Fibroblast of the aortic adventitia (primary cell): ENCODE data around the gene MAP2K2. TPM values are rescaled to one million over a fixed set of nuclear protein-coding genes. Genes with fewer than 3 reads are reported as not detected.

Source experiments
- DNase-seq: peaks from one replicate; pipeline ENCODE4 v3.0.0-alpha.2; 2010; ENCODE audit warnings: low read depth
- H3K4me3 ChIP-seq: 2 replicates; pipeline ENCODE4 v1.5.1; 2011; ENCODE audit warnings: low read depth, mild to moderate bottlenecking, control low read depth, low read length, moderate library complexity
- CTCF ChIP-seq: IDR thresholded peaks from 2 replicates; pipeline ENCODE4 v1.5.1; 2011; ENCODE audit warnings: mild to moderate bottlenecking, low read length, control low read depth, inconsistent platforms; ENCODE audit not compliant: insufficient read depth
- small RNA-seq: library from RNA; depleted of rRNA; stranded (forward); fragments of <200 nt; gene quantifications from one replicate; pipeline ENCODE3, GENCODE V24; 2012
- total RNA-seq: library from RNA; depleted of rRNA; stranded (reverse); fragments of >200 nt; gene quantifications from 2 replicates; pipeline ENCODE4 v1.2.3, GENCODE V29; 2012; ENCODE audit warnings: low replicate concordance

MAP2K2 gene
- total RNA-seq, 1 donor = 177 TPM

- H3K4me3 ChIP-seq = no peak overlapping the region
- TF ChIP-seq CTCF = no peak
- no peak for DNase-seq
Observed at GRCh38 chr19:4042731-4043082, 81.2 kb downstream of the MAP2K2 start.

GRCh38 chr19:4042064-4042730 lies 81.7 kb downstream of the MAP2K2 start:
- no peak overlapping the region for H3K4me3 ChIP-seq
- DNase-seq = no peak
- no peak for TF ChIP-seq CTCF

Small RNA genes within 50 kb of the gene (small RNA-seq; reads per million reads assigned to genes)
- gene RF00017 = not detected

Other genes with a start within 250 kb of the MAP2K2 start
- gene ATCAY, start 243.4 kb downstream of the MAP2K2 start, total RNA-seq = not detected in 2 replicates
- gene NMRK2, start 191.1 kb downstream of the MAP2K2 start, total RNA-seq = not detected in 2 replicates
- 64.7 and 82.8 TPM in 2 replicates for gene DAPK3, start 153.0 kb downstream of the MAP2K2 start, total RNA-seq
- gene EEF2, start 138.7 kb downstream of the MAP2K2 start, total RNA-seq = 1,127 and 1,964 TPM in 2 replicates
- 21.5 and 23.8 TPM in 2 replicates for gene PIAS4, start 116.4 kb downstream of the MAP2K2 start, total RNA-seq
- gene ZBTB7A, start 57.2 kb downstream of the MAP2K2 start, total RNA-seq = 23.5 and 31.6 TPM in 2 replicates
- not detected in 2 replicates for gene CREB3L3, start 29.5 kb upstream of the MAP2K2 start, total RNA-seq
- 12.6 and 14.7 TPM in 2 replicates for gene SIRT6, start 58.4 kb upstream of the MAP2K2 start, total RNA-seq
- 0.99 and 5.1 TPM in 2 replicates for gene ANKRD24, start 58.6 kb upstream of the MAP2K2 start, total RNA-seq
- gene EBI3, start 105.4 kb upstream of the MAP2K2 start, total RNA-seq = 0.33 TPM in 1 of 2 replicates, not detected in the other
- 16.8 and 17.2 TPM in 2 replicates for gene YJU2, start 123.0 kb upstream of the MAP2K2 start, total RNA-seq
- gene SHD, start 155.1 kb upstream of the MAP2K2 start, total RNA-seq = not detected in 2 replicates
- not detected in 2 replicates for gene TMIGD2, start 178.3 kb upstream of the MAP2K2 start, total RNA-seq
- 6.3 and 7.5 TPM in 2 replicates for gene FSD1, start 180.5 kb upstream of the MAP2K2 start, total RNA-seq
- gene STAP2, start 214.7 kb upstream of the MAP2K2 start, total RNA-seq = 1.2 and 7.5 TPM in 2 replicates
- 5.4 and 13.2 TPM in 2 replicates for gene MPND, start 219.4 kb upstream of the MAP2K2 start, total RNA-seq